Smooth muscle cell of the umbilical artery (primary cell): ENCODE results near the gene RNF26. TPM values are rescaled to one million over a fixed set of nuclear protein-coding genes. Genes with fewer than 3 reads are reported as not detected.

Experiments used
- total RNA-seq: library from RNA; depleted of rRNA; stranded (reverse); fragments of >200 nt; gene quantifications from 2 replicates; pipeline ENCODE4 v1.2.3, GENCODE V29; 2014

The RNF26 gene
- total RNA-seq: 5.6 and 13.2 TPM in 2 replicates

DNA sequence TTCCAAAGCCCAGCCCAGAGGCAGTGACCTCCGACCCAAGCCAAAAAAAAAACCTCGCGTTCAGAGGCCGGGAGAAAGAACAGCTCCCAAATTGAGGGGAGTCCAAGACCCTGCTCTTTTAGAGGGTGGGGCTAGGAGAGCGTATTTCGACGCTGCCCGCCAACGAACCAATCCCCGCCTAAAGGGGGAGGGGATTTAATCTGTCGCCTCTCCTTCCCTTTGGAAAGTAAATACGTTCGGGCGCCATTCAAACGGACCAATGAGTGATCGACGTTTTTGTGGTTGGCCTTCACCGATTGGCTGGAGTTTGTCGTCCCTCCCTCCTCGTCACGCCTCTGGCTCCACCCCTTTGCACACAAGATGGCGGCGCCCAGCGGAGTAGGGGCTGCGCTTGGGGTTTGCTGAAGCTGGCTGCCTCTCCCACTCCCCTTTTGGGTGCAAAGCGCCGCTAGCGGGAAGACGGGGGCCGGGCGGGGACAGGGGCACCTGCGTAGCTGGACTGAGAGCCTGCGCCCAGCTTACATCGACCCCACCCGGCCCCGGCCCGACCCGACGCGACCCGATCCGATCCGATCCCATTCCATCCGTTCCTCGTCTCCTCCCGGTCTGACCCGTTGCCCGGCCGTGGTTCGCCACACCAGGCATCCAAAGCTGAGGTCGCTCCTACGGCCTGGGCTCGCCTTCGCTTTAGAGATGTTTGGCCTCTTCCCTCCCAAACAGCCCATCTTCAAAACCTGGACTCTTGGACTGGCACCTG lies at the start of gene RNF26:
RNF26 (plus strand) TSS at position 354 of the 757 bp plus-strand sequence. CDS start 596 bp downstream, outside the sequence.

DNA sequence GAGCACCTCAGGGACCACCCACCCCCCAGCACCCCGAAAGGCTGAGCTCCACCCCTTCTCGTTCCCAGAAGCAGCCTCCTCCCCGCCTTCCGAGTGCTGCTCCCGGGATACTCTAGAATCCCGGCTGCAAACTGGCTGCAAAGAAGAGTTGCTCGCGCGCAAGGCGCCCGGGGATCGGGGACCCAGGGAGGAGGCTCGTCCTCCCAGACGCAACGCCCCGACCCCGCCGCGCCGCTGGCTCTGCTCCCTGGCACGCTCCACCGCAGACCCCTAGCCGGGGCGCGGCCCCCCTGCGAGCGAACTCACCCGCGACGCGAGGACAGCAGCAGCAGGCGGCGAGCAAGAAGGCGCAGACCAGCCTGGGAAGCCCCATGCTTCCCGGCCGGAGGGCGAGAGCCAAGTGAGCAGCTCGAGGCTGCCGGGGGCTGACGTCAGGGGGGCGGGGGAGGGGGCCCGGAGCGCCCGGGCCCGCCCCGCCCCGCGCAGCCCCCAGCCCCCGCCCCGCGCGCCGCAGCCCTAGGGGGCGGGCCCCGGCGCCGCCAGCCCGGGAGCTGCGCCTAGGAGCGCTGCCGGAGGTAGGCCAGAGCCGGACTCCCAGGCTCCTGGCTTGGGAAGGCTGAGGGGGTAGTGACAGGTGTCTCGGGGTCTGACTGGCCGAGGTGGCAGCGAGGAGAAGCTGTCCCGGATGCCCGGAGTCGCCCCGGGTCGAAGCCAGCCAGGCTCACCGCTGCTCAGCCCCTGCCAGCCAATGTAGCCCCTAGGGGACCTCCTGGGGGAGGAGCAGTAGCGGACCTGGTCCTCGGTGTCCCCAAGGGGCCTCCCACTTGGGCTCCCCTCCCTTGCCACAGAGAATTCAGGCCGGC lies 17.4 kb upstream of the RNF26 start, which contains the start of gene MCAM:
MCAM (minus strand) TSS at position 402 of the 863 bp plus-strand sequence; CDS start at position 373, 29 bp downstream.

DNA sequence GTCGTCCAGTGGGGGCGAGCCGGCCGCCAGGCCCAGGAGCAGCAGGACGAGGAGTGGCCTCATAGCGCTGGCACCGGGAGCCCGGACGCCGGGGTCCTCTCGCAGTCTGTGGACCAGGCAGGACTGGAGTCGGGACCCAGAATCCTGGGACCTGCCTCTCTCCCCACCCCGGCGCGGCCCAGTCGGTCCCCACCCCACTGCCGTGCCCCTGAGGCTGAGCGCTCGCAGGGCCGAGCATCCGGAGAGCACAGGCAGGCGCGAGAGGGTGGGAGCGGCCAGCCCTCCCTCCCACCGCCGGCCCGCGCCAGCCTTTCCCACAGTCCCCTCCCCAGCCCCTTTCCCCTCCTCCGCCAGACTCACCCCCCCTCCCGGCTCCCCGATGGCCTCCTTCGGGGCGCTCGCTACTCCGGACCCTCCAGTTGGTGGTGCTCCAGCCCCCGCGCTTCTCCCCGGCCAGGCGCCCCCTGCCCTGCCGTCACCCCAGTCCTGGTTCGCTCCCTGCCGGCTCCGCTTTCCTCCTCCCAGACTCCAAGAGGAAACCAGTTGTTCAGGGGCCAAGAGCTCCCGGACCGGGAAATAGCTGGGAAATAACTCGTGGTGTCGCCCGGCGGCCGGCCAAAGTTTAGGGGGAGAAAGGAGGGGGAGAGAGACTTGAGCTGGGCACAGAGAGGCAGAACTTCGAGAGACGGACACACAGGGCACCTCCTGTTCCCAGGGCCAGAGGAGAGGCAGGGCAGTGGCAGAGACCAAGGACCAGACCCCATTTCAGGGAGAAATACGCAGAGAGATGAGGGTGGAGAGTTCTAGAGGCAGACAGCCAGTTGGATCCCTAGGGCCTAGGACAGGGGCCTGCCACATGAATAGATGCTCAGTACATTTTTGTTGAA lies 6.3 kb downstream of the RNF26 start, which contains the start of gene C1QTNF5:
C1QTNF5 (minus strand) TSS at position 549 of the 887 bp plus-strand sequence; CDS start at position 63, 486 bp downstream.

DNA sequence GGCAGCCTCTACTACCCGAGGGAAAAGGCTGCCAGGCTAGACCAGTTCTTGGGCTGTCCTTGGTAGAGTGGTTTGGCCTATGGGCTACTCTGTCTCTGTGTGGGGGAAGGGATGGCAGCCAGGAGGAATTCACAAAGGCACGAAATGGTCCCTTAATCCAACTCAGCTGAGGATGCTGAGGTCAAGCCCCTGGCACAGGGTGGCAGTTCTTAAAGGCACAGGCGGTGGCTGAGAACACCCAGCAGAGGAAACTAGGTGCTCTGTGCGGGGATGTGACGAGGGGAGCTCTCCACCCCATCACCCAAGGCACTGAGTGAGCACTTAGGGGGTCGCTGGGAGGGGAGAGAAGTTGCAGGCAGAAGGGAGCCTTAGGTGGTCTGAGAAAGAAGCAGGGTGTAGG lies 12.3 kb downstream of the RNF26 start, which contains the start of gene MFRP:
MFRP (minus strand) TSS at position 101 of the 400 bp plus-strand sequence. CDS start 192 bp downstream, outside the sequence.

DNA sequence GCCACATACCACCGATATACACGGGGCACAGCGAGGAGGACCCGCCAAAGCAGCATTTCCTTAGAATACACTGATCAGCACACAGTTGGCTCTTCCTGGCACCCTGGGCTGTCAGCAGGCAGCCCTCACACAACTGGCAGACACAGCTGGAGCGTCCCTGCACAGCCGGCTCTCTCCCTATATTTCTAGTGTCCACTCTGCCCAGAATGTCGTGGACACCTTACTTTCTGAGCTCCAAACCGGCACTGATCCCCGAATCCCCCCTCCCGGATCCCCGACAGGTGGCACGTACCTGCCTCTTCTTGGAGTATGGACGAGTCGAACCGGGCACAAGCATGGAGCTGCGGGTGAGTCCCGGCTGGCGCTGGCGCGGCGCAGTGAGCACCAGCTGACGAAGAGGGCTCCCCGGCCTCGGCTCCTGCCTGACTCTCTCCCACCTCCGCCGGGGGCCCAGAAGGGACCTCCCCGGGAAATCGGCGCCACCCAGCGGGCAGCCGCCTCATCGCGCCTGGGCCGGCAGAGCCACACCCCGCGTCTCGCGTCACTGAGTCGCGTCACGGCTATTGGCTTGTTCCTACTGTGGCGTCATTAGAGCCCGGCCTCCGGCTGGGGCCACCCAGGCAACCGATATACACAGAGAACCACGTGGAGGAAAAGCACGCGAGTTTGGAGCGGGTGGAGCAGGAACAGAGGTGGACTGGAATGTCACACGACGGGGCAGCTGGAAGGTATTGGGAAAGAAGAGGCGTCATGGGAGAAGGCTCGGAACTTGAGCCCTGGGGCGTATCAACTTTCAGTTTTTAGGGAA lies 47.1 kb downstream of the RNF26 start, which contains the start of gene USP2:
USP2 (minus strand) TSS at position 510 of the 808 bp plus-strand sequence. CDS start 8,210 bp downstream, outside the sequence.

Other genes starting within 250 kb of the RNF26 start
- gene HMBS, start 249.6 kb upstream of the RNF26 start, total RNA-seq: 16.0 and 16.9 TPM in 2 replicates
- gene DPAGT1, start 232.7 kb upstream of the RNF26 start, total RNA-seq: 16.0 and 34.1 TPM in 2 replicates
- 5.0 and 5.5 TPM in 2 replicates for gene C2CD2L, start 227.2 kb upstream of the RNF26 start, total RNA-seq
- gene HINFP, start 212.9 kb upstream of the RNF26 start, total RNA-seq: 13.7 and 16.1 TPM in 2 replicates
- under 0.01 and 0.32 TPM in 2 replicates for gene ABCG4, start 185.5 kb upstream of the RNF26 start, total RNA-seq
- 12.9 and 14.0 TPM in 2 replicates for gene NLRX1, start 165.8 kb upstream of the RNF26 start, total RNA-seq
- not detected in 2 replicates for gene NHERF4, start 149.1 kb upstream of the RNF26 start, total RNA-seq
- 12.2 and 25.3 TPM in 2 replicates for gene CBL, start 128.2 kb upstream of the RNF26 start, total RNA-seq
- gene MCAM, start 17.4 kb upstream of the RNF26 start, total RNA-seq: 108 and 256 TPM in 2 replicates
- gene C1QTNF5, start 6.4 kb downstream of the RNF26 start, total RNA-seq: 9.3 and 18.4 TPM in 2 replicates
- gene MFRP, start 12.2 kb downstream of the RNF26 start, total RNA-seq: not detected in 2 replicates
- 0.88 TPM in 1 of 2 replicates, not detected in the other for gene USP2, start 47.2 kb downstream of the RNF26 start, total RNA-seq
- 429 and 713 TPM in 2 replicates for gene THY1, start 88.6 kb downstream of the RNF26 start, total RNA-seq